Suprapubic skin (tissue), 4 donors: ENCODE results near the gene GPR37L1. TPM values are rescaled to one million over a fixed set of nuclear protein-coding genes. Genes with fewer than 3 reads are reported as not detected.
"Not testable (repeated sequence)": the region's sequence is repeated elsewhere in the genome, so short reads cannot be mapped to it uniquely, and the experiment has no call there.

Experiments
- DNase-seq, 2 donors: peaks; one replicate each; pipeline ENCODE4 v3.0.0-alpha.2; 2019; ENCODE audit warnings: low spot score in 2 of 2
- H3K27ac ChIP-seq: fragments of 200-600 bp; sonication (generic); one replicate; pipeline ENCODE4 v1.5.1; 2019
- H3K27me3 ChIP-seq: fragments of 200-600 bp; sonication (generic); one replicate; pipeline ENCODE4 v1.5.1; 2019
- H3K36me3 ChIP-seq: fragments of 200-600 bp; sonication (generic); one replicate; pipeline ENCODE4 v1.5.1; 2019
- H3K4me1 ChIP-seq: fragments of 200-600 bp; sonication (generic); one replicate; pipeline ENCODE4 v1.5.1; 2019
- H3K4me3 ChIP-seq: fragments of 200-600 bp; sonication (generic); one replicate; pipeline ENCODE4 v1.5.1; 2019; ENCODE audit warnings: mild to moderate bottlenecking
- H3K9me3 ChIP-seq: fragments of 200-600 bp; sonication (generic); one replicate; pipeline ENCODE4 v1.5.1; 2019
- CTCF ChIP-seq, 2 donors: fragments of 200-600 bp in 1 of 2; fragments of 450-650 bp in 1 of 2; sonication (generic) in 1 of 2; IDR thresholded peaks; one replicate each; pipeline ENCODE4 v1.5.1; 2016 to 2019; ENCODE audit warnings: antibody characterized with exemption in 2 of 2, mild to moderate bottlenecking in 1 of 2, moderate library complexity in 1 of 2
- EP300 ChIP-seq: sonication (generic); formaldehyde crosslinking; IDR thresholded peaks from one replicate; pipeline ENCODE4 v1.6.1; 2017; ENCODE audit warnings: antibody characterized with exemption
- POLR2A ChIP-seq, 2 donors: fragments of 450-650 bp; IDR thresholded peaks; one replicate each; pipeline ENCODE4 v1.6.1; 2017; ENCODE audit warnings: antibody characterized with exemption in 2 of 2, mild to moderate bottlenecking in 2 of 2, moderate library complexity in 2 of 2
- POLR2AphosphoS5 ChIP-seq, 3 donors: sonication (generic); formaldehyde crosslinking; IDR thresholded peaks; one replicate each; pipeline ENCODE4 v1.6.1; 2017; ENCODE audit warnings: antibody characterized with exemption in 3 of 3
- WGBS: methylation state at CpG from one replicate; pipeline ENCODE4 v1.1.5; 2018; 5-methylcytosine and 5-hydroxymethylcytosine counted together
- total RNA-seq, 4 donors: library from RNA; depleted of rRNA; stranded (reverse); fragments of >200 nt; gene quantifications; one replicate each; pipeline ENCODE4 v1.1.0, GENCODE V29; 2016

GPR37L1 gene
- total RNA-seq, 4 donors from 2014 or later: not detected

GRCh38 chr1:202110977-202111376, 11.7 kb upstream of the GPR37L1 start:
- no peak for DNase-seq
- peaks cover 35% of the 10 kb centered on the region for H3K4me1 ChIP-seq
- H3K36me3 ChIP-seq: no peaks in the 10 kb centered on the region
- no peaks in the 10 kb centered on the region for H3K27me3 ChIP-seq
- no peak overlapping the region for H3K27ac ChIP-seq
- 78% methylated on average over 3 of the region's 3 CpGs for WGBS
- TF ChIP-seq CTCF (IDR thresholded peaks at IDR 0.05): no peak
- TF ChIP-seq EP300: no peak
- no peak for TF ChIP-seq POLR2AphosphoS5 (IDR thresholded peaks at IDR 0.05)
- TF ChIP-seq POLR2A (IDR thresholded peaks at IDR 0.05): no peak
- no peak overlapping the region for H3K4me3 ChIP-seq
- H3K9me3 ChIP-seq: no peaks in the 10 kb centered on the region

- 84% methylated on average over 7 of the region's 7 CpGs for WGBS
- H3K4me1 ChIP-seq: peaks cover 32% of the 10 kb centered on the region
- not testable (repeated sequence) for H3K27ac ChIP-seq
Observed at GRCh38 chr1:202111589-202111988, 11.1 kb upstream of the GPR37L1 start.

GRCh38 chr1:202112859-202113689, 9.6 kb upstream of the GPR37L1 start:
- Histone ChIP-seq H3K27ac (peak overlapping the region; percentile 7), H3K36me3 (no peaks in the 10 kb centered on the region), H3K4me1 (peaks cover 17% of the 10 kb centered on the region), H3K9me3 (no peaks in the 10 kb centered on the region), H3K27me3 (no peaks in the 10 kb centered on the region), H3K4me3 (no peak overlapping the region)
- DNase-seq: no peak
- 18% methylated on average over 3 of the region's 5 CpGs for WGBS
- TF ChIP-seq CTCF (IDR thresholded peaks at IDR 0.05): no peak
- no peak for TF ChIP-seq POLR2AphosphoS5 (IDR thresholded peaks at IDR 0.05)
- TF ChIP-seq EP300: no peak
- no peak for TF ChIP-seq POLR2A (IDR thresholded peaks at IDR 0.05)

More at GRCh38 chr1:202111589-202111988, 11.1 kb upstream of the GPR37L1 start:
- H3K27me3 ChIP-seq, H3K4me3 ChIP-seq, DNase-seq, H3K36me3 ChIP-seq, H3K9me3 ChIP-seq: not testable (repeated sequence)

GRCh38 chr1:202113690-202114300, 8.9 kb upstream of the GPR37L1 start:
- DNase-seq: no peak
- TF ChIP-seq EP300: no peak
- TF ChIP-seq POLR2AphosphoS5 (IDR thresholded peaks at IDR 0.05): no peak
- no peak for TF ChIP-seq CTCF (IDR thresholded peaks at IDR 0.05)
- no peak for TF ChIP-seq POLR2A (IDR thresholded peaks at IDR 0.05)
- Histone ChIP-seq H3K9me3 (no peaks in the 10 kb centered on the region), H3K36me3 (no peaks in the 10 kb centered on the region), H3K27ac (no peak overlapping the region), H3K4me3 (no peak overlapping the region), H3K27me3 (no peaks in the 10 kb centered on the region), H3K4me1 (peaks cover 16% of the 10 kb centered on the region)
- 32% methylated on average over 2 of the region's 2 CpGs for WGBS

GRCh38 chr1:202116287-202116686, 6.4 kb upstream of the GPR37L1 start:
- peaks cover 16% of the 10 kb centered on the region for H3K4me1 ChIP-seq
- DNase-seq: no peak
- TF ChIP-seq CTCF (IDR thresholded peaks at IDR 0.05) (no peak), POLR2AphosphoS5 (IDR thresholded peaks at IDR 0.05) (no peak), EP300 (no peak), POLR2A (IDR thresholded peaks at IDR 0.05) (no peak)
- H3K36me3 ChIP-seq: no peaks in the 10 kb centered on the region
- no peak overlapping the region for H3K27ac ChIP-seq
- H3K9me3 ChIP-seq: no peaks in the 10 kb centered on the region
- 92% methylated on average over 7 of the region's 8 CpGs for WGBS
- no peaks in the 10 kb centered on the region for H3K27me3 ChIP-seq
- H3K4me3 ChIP-seq: no peak overlapping the region
